H1 (cell line): Measurements from ENCODE around the gene MSH5. TPM values are rescaled to one million over a fixed set of nuclear protein-coding genes. Genes with fewer than 3 reads are reported as not detected.

Experiments used
- CTCF ChIA-PET: fragments of 300-600 bp; sonication (Branson Sonifier 250); formaldehyde crosslinking; loops from one replicate; lab custom pipeline; 2021; ENCODE audit not compliant: partially characterized antibody; lab: Charles Lee
- POLR2A ChIA-PET: fragments of 300-600 bp; sonication (Branson Sonifier 250); formaldehyde crosslinking; loops from one replicate; lab custom pipeline; 2021; ENCODE audit warnings: inconsistent platforms; ENCODE audit not compliant: partially characterized antibody; lab: Charles Lee
- DNase-seq, 2 experiments: peaks; one replicate each; pipeline versions ENCODE4 v3.0.0 to v3.0.0-alpha.2; 2010 to 2022; ENCODE audit warnings: low spot score in 2 of 2, low read depth in 1 of 2, mixed read lengths in 1 of 2
- FAIRE-seq: peaks from 2 replicates; lab custom pipeline; 2011; peaks lifted over from hg19 to GRCh38; lab: Jason Lieb, UNC
- H2AFZ ChIP-seq: 2 replicates; pipeline ENCODE4 v1.8.1; 2012; ENCODE audit warnings: low read length, inconsistent platforms
- H2AK5ac ChIP-seq: 2 replicates; pipeline ENCODE4 v1.6.1; 2013; ENCODE audit warnings: low read depth, low read length
- H2BK120ac ChIP-seq: replicated peaks from 2 replicates; pipeline ENCODE3; 2013; ENCODE audit warnings: low read depth, low read length, inconsistent platforms
- H2BK12ac ChIP-seq: 2 replicates; pipeline ENCODE4 v1.6.1; 2013; ENCODE audit warnings: low read depth, low read length
- H2BK15ac ChIP-seq: 2 replicates; pipeline ENCODE4 v1.6.1; 2013; ENCODE audit warnings: low read length
- H2BK20ac ChIP-seq: 2 replicates; pipeline ENCODE4 v1.6.1; 2013; ENCODE audit warnings: low read length
- H2BK5ac ChIP-seq: 2 replicates; pipeline ENCODE4 v1.6.1; 2013; ENCODE audit warnings: low read depth, low read length
- H3K14ac ChIP-seq: 2 replicates; pipeline ENCODE4 v1.6.1; 2013; ENCODE audit warnings: inconsistent platforms; ENCODE audit not compliant: insufficient read length
- H3K18ac ChIP-seq: 2 replicates; pipeline ENCODE4 v1.6.1; 2013; ENCODE audit warnings: low read length; ENCODE audit errors: extremely low read depth
- H3K23ac ChIP-seq: 2 replicates; pipeline ENCODE4 v1.6.1; 2013; ENCODE audit warnings: inconsistent platforms; ENCODE audit not compliant: insufficient read length
- H3K23me2 ChIP-seq: 2 replicates; pipeline ENCODE4 v1.6.1; 2013; ENCODE audit warnings: low read depth, low read length
- H3K27ac ChIP-seq: 2 replicates; pipeline ENCODE4 v1.6.1; 2011; ENCODE audit warnings: low read depth, low read length, inconsistent platforms
- H3K27me3 ChIP-seq, 4 experiments: replicated peaks in 1 of 4; 1 replicate in 1 of 4; 2 replicates in 3 of 4; pipeline versions ENCODE4 v1.6.1 to v1.8.1; 2011 to 2013; ENCODE audit warnings: low read length in 3 of 4, mild to moderate bottlenecking in 3 of 4, inconsistent platforms in 2 of 4, mixed read lengths in 2 of 4, moderate library complexity in 1 of 4; ENCODE audit not compliant: control insufficient read depth in 3 of 4, insufficient read depth in 3 of 4; ENCODE audit errors: extremely low read depth in 1 of 4
- H3K36me3 ChIP-seq, 4 experiments: 2 replicates each; pipeline versions ENCODE4 v1.6.1 to v1.8.1; 2011 to 2013; ENCODE audit warnings: mild to moderate bottlenecking in 4 of 4, low read length in 3 of 4, moderate library complexity in 2 of 4, control low read depth in 1 of 4, inconsistent platforms in 1 of 4; ENCODE audit not compliant: insufficient read depth in 4 of 4, control insufficient read depth in 2 of 4
- H3K4ac ChIP-seq: replicated peaks from 2 replicates; pipeline ENCODE3; 2013; ENCODE audit warnings: low read length, low read depth, mixed read lengths, inconsistent platforms; ENCODE audit not compliant: insufficient read length
- H3K4me1 ChIP-seq, 4 experiments: replicated peaks in 1 of 4; 1 replicate in 1 of 4; 2 replicates in 3 of 4; pipeline versions ENCODE4 v1.6.1 to v1.8.1; 2011 to 2013; ENCODE audit warnings: low read length in 3 of 4, inconsistent platforms in 2 of 4, mixed read lengths in 1 of 4; ENCODE audit not compliant: insufficient read depth in 4 of 4, control insufficient read depth in 3 of 4
- H3K4me2 ChIP-seq, 2 experiments: 2 replicates each; pipeline versions ENCODE4 v1.6.1 to v1.8.1; 2011 to 2013; ENCODE audit warnings: low read depth in 2 of 2, low read length in 2 of 2, control low read depth in 1 of 2, inconsistent platforms in 1 of 2, mild to moderate bottlenecking in 1 of 2; ENCODE audit not compliant: insufficient read depth in 1 of 2
- H3K4me3 ChIP-seq, 4 experiments: fragments of 200-600, 300-600 bp in 1 of 4; sonication (generic), shearing (Covaris generic), sonication (Bioruptor Twin) in 1 of 4; 2 replicates each; pipeline versions ENCODE4 v1.5.1 to v1.8.1; 2011 to 2016; ENCODE audit warnings: low read length in 4 of 4, low read depth in 3 of 4, control low read depth in 2 of 4, inconsistent platforms in 2 of 4, mild to moderate bottlenecking in 2 of 4, mixed read lengths in 1 of 4, moderate library complexity in 1 of 4; ENCODE audit not compliant: insufficient read depth in 2 of 4; ENCODE audit errors: extremely low read depth in 1 of 4
- H3K56ac ChIP-seq: replicated peaks from 2 replicates; pipeline ENCODE3; 2013; ENCODE audit warnings: low read depth, mild to moderate bottlenecking, mixed read lengths, low read length, inconsistent platforms; ENCODE audit not compliant: insufficient read length
- H3K79me1 ChIP-seq: 2 replicates; pipeline ENCODE4 v1.6.1; 2013; ENCODE audit warnings: low read depth, low read length, control low read depth
- H3K79me2 ChIP-seq, 2 experiments: 2 replicates each; pipeline versions ENCODE4 v1.6.1 to v1.8.1; 2012 to 2013; ENCODE audit warnings: low read length in 2 of 2, mild to moderate bottlenecking in 2 of 2, inconsistent platforms in 1 of 2; ENCODE audit not compliant: insufficient read depth in 2 of 2, control insufficient read depth in 1 of 2
- H3K9ac ChIP-seq, 4 experiments: replicated peaks in 1 of 4; 1 replicate in 1 of 4; 2 replicates in 3 of 4; pipeline versions ENCODE4 v1.6.1 to v1.8.1; 2011 to 2013; ENCODE audit warnings: low read depth in 3 of 4, low read length in 3 of 4, control low read depth in 2 of 4, mild to moderate bottlenecking in 2 of 4, moderate library complexity in 2 of 4, inconsistent platforms in 1 of 4; ENCODE audit errors: extremely low read depth in 1 of 4
- H3K9me3 ChIP-seq, 2 experiments: 2 replicates each; pipeline versions ENCODE4 v1.6.1 to v1.8.1; 2012 to 2013; ENCODE audit warnings: mild to moderate bottlenecking in 2 of 2, moderate library complexity in 2 of 2, control low read depth in 1 of 2, inconsistent platforms in 1 of 2, low read depth in 1 of 2, low read length in 1 of 2, mixed read lengths in 1 of 2; ENCODE audit not compliant: insufficient read depth in 2 of 2
- H4K20me1 ChIP-seq, 2 experiments: replicated peaks in 1 of 2; 2 replicates each; pipeline versions ENCODE3 to v1.8.1; 2011 to 2013; ENCODE audit warnings: inconsistent platforms in 2 of 2, low read length in 2 of 2, mild to moderate bottlenecking in 1 of 2; ENCODE audit not compliant: insufficient read depth in 2 of 2, control insufficient read depth in 1 of 2
- H4K5ac ChIP-seq: 2 replicates; pipeline ENCODE4 v1.6.1; 2013; ENCODE audit warnings: low read length, low read depth, mixed read lengths, inconsistent platforms; ENCODE audit not compliant: insufficient read length
- H4K8ac ChIP-seq: 2 replicates; pipeline ENCODE4 v1.8.0; 2013; ENCODE audit warnings: mild to moderate bottlenecking, moderate library complexity, low read length, inconsistent platforms; ENCODE audit not compliant: insufficient read depth; ENCODE audit errors: extremely low read depth
- H4K91ac ChIP-seq: replicated peaks from 2 replicates; pipeline ENCODE3; 2013; ENCODE audit warnings: low read length, mixed read lengths, inconsistent platforms; ENCODE audit not compliant: insufficient read length
- ASH2L ChIP-seq: fragments of 200-600, 300-600 bp; sonication (generic); IDR thresholded peaks from one replicate; pipeline ENCODE4 v1.7.1; 2017; ENCODE audit warnings: low read length
- CBX8 ChIP-seq: fragments of 300-800, 300-1000 bp; sonication (generic); IDR thresholded peaks from 2 replicates; pipeline ENCODE4 v1.7.1; 2016; ENCODE audit warnings: low read depth, low read length, borderline replicate concordance
- FOSL1 ChIP-seq: IDR thresholded peaks from 2 replicates; pipeline ENCODE4 v1.6.1; 2011; ENCODE audit warnings: mild to moderate bottlenecking, low read depth, low read length, moderate library complexity; ENCODE audit not compliant: insufficient read depth
- HDAC2 ChIP-seq, 2 experiments: fragments of 300-600 bp in 1 of 2; sonication (generic) in 1 of 2; IDR thresholded peaks; 2 replicates each; pipeline ENCODE4 v1.6.1; 2011 to 2012; ENCODE audit warnings: low read depth in 2 of 2, low read length in 2 of 2, mild to moderate bottlenecking in 2 of 2, moderate library complexity in 2 of 2, borderline replicate concordance in 1 of 2, inconsistent platforms in 1 of 2
- JUND ChIP-seq: IDR thresholded peaks from 2 replicates; pipeline ENCODE4 v1.6.1; 2011; ENCODE audit warnings: mild to moderate bottlenecking, improper control_type of control experiment, low read length
- POLR2AphosphoS5 ChIP-seq: IDR thresholded peaks from 2 replicates; pipeline ENCODE4 v1.6.1; 2011; ENCODE audit warnings: low read depth, low read length
- TBP ChIP-seq: IDR thresholded peaks from 2 replicates; pipeline ENCODE4 v1.6.1; 2011; ENCODE audit warnings: low read depth, low read length, improper control_type of control experiment
- WGBS, 2 experiments: shearing (Covaris generic) in 1 of 2; methylation state at CpG; one replicate each; pipeline versions ENCODE4 v1.1.6 to v1.1.7; 2013 to 2015; ENCODE audit warnings: low lambda C conversion rate in 2 of 2, mixed read lengths in 2 of 2, inconsistent platforms in 1 of 2, low coverage in 1 of 2, missing lambda C conversion rate in 1 of 2; ENCODE audit not compliant: insufficient replicate concordance in 2 of 2, insufficient coverage in 1 of 2, insufficient read length in 1 of 2; ENCODE audit errors: extremely low coverage in 1 of 2, missing lambda C conversion rate in 1 of 2; 5-methylcytosine and 5-hydroxymethylcytosine counted together
- polyA plus RNA-seq, 7 experiments: library from polyadenylated mRNA; depleted of rRNA in 3 of 7; stranded (reverse) in 5 of 7; unstranded in 2 of 7; fragments of >200 nt in 5 of 7; fragments of 200-250 nt in 2 of 7; gene quantifications; 1 replicate in 5 of 7; 2 replicates in 1 of 7; 4 replicates in 1 of 7; pipeline versions ENCODE4 v1.2.1 to v1.2.3, GENCODE V29; 2011 to 2013; ENCODE audit warnings: missing spikeins in 2 of 7, mixed read lengths in 2 of 7
- total RNA-seq: library from RNA; stranded (reverse); fragmentation: NEBNext Ultra II Directional; extraction: Animal tissue kit (Norgen Biotek cat#: 25700); gene quantifications from 2 replicates; pipeline ENCODE4 v1.2.1, GENCODE V29; 2021
- TF ChIP-seq, protein P1 (sequence below): IDR thresholded peaks from 2 replicates; pipeline ENCODE4 v1.6.1; 2012; ENCODE audit warnings: low read length, inconsistent platforms
- TF ChIP-seq, protein P2 (sequence below): IDR thresholded peaks from 2 replicates; pipeline ENCODE4 v1.6.1; 2011; ENCODE audit warnings: low read depth, mild to moderate bottlenecking, low read length; ENCODE audit not compliant: insufficient read depth
- TF ChIP-seq, protein P3 (sequence below): IDR thresholded peaks from 2 replicates; pipeline ENCODE4 v1.6.1; 2012; ENCODE audit warnings: inconsistent platforms

The MSH5 gene
- total and polyA plus RNA-seq, 2 of the 8 experiments (the other 6 are each of a cell fraction or from before 2014, with no cell fraction given): 25.3 to 26.5 TPM

- Histone ChIP-seq H3K18ac (no peak overlapping the region), H3K9me3 (no peaks in the 10 kb centered on the region), H3K36me3 (peaks cover 0 to 13% (median 0%) of the 10 kb centered on the region in 4 experiments; a peak in 3 of 8 replicates), H3K79me2 (no peaks in the 10 kb centered on the region), H2BK12ac (no peak overlapping the region), H2BK5ac (0 out of 2 replicates have a peak overlapping the region, but pooled peaks have one; percentile 9), H3K9ac (no peak overlapping the region), H2BK20ac (0 out of 2 replicates have a peak overlapping the region, but pooled peaks have one; percentile 61), H2BK120ac (no peak overlapping the region), H3K14ac (no peak overlapping the region), H4K91ac (no peak overlapping the region), H4K8ac (no peak overlapping the region), H3K23me2 (peaks cover 3% of the 10 kb centered on the region; the same call in 1 of the 2 replicates), H3K27ac (no peak overlapping the region), H2BK15ac (no peak overlapping the region), H2AK5ac (no peak overlapping the region), H3K23ac (no peak overlapping the region), H4K20me1 (no peaks in the 10 kb centered on the region), H3K56ac (no peak overlapping the region), H3K4me1 (peaks cover 0 to 11% (median under 1%) of the 10 kb centered on the region in 4 experiments; a peak in 4 of 7 replicates), H3K27me3 (no peaks in the 10 kb centered on the region), H3K79me1 (no peaks in the 10 kb centered on the region), H3K4ac (no peak overlapping the region), H2AFZ (no peak overlapping the region), H3K4me2 (peak overlapping the region; percentile 31 to 77; a peak in 3 of 4 replicates), H3K4me3 (no peak overlapping the region; a peak in 1 of 8 replicates), H4K5ac (no peak overlapping the region)
- POLR2A ChIA-PET: interaction anchor here (1.0 to 2.0 kb wide), 19 partner anchors 11 to 132 kb away, joined by 3 to 14 read pairs (median 4); partner anchors contain the start of genes CLIC1, DDAH2, EHMT2 and GPANK1
- 93% methylated on average over 4 of the region's 9 CpGs; no CpG with 5 or more reads in 1 of the 2 experiments for WGBS, 2 experiments
- DNase-seq (no peak), FAIRE-seq (no peak)
- CTCF ChIA-PET: interaction anchor here (0.6 to 2.2 kb wide), 18 partner anchors 9 to 114 kb away, joined by 3 to 23 read pairs (median 4); partner anchors contain the start of genes CLIC1, DDAH2, LSM2 and LY6G5C
- TF ChIP-seq POLR2AphosphoS5 (no peak), FOSL1 (no peak), CBX8 (no peak), ASH2L (no peak), TBP (no peak), HDAC2 (IDR thresholded peaks at IDR 0.05; ENCODE audit: borderline replicate concordance in 1 of 2, low read depth in 2 of 2, low read length in 2 of 2) (no peak), JUND (no peak)
- TF ChIP-seq, protein P1, sequence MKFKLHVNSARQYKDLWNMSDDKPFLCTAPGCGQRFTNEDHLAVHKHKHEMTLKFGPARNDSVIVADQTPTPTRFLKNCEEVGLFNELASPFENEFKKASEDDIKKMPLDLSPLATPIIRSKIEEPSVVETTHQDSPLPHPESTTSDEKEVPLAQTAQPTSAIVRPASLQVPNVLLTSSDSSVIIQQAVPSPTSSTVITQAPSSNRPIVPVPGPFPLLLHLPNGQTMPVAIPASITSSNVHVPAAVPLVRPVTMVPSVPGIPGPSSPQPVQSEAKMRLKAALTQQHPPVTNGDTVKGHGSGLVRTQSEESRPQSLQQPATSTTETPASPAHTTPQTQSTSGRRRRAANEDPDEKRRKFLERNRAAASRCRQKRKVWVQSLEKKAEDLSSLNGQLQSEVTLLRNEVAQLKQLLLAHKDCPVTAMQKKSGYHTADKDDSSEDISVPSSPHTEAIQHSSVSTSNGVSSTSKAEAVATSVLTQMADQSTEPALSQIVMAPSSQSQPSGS: no peak
- TF ChIP-seq, protein P2, sequence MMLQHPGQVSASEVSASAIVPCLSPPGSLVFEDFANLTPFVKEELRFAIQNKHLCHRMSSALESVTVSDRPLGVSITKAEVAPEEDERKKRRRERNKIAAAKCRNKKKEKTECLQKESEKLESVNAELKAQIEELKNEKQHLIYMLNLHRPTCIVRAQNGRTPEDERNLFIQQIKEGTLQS: no peak
- TF ChIP-seq, protein P3, sequence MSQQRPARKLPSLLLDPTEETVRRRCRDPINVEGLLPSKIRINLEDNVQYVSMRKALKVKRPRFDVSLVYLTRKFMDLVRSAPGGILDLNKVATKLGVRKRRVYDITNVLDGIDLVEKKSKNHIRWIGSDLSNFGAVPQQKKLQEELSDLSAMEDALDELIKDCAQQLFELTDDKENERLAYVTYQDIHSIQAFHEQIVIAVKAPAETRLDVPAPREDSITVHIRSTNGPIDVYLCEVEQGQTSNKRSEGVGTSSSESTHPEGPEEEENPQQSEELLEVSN: no peak
Measured at GRCh38 chr6:31765559-31765909, 25.7 kb downstream of the MSH5 start.
